Heart left ventricle (tissue), 13 donors: ENCODE measurements around the gene SSMEM1.

ENCODE experiments used
- POLR2A ChIP-seq, 2 donors: fragments of 450-650 bp; IDR thresholded peaks; one replicate each; pipeline ENCODE4 v1.6.1; 2017; ENCODE audit warnings: antibody characterized with exemption in 2 of 2, mild to moderate bottlenecking in 2 of 2, moderate library complexity in 2 of 2
- TF ChIP-seq, protein P1 (sequence below), 12 donors: fragments of 200-600 bp; sonication (generic) in 4 of 12; IDR thresholded peaks; one replicate each; pipeline versions ENCODE4 v1.5.0 to v1.8.0; 2018 to 2022; ENCODE audit warnings: antibody characterized with exemption in 12 of 12, mild to moderate bottlenecking in 5 of 12
- donor health status: ischemic (EF 13 %, LVEDD 7.1; RV severe dilation, severe dysfunction).
- donor health status: DM: no; HTN: yes; CAD: no.
- donor health status: DM: no; HTN: no; CAD: no.
- donor health status: ischemic (EF 25% LVEDD 6.9; RV normal size, moderate dysfunction).
- donor health status: ischemic (EF 25% LVEDD 5.7; RV mildly dilated, moderate dysfunction).
- donor health status: ischemic (EF 35%, LVEDD 5.7; RV mildly dilated, moderate dysfunction).
- donor health status: nonischemic (EF 11% LVEDD 7.7; RV severe dilation, severe dysfunction).
- donor health status: DM: yes; HTN: yes; CAD: no.
- donor health status: PGD.
- donor health status: ischemic (EF 29% LVEDD 5.4; RV normal size, mild dysfunction).
- donor health status: nonischemic (EF 23%, LVEDD 6.1; RV moderate dilation, normal function).

DNA sequence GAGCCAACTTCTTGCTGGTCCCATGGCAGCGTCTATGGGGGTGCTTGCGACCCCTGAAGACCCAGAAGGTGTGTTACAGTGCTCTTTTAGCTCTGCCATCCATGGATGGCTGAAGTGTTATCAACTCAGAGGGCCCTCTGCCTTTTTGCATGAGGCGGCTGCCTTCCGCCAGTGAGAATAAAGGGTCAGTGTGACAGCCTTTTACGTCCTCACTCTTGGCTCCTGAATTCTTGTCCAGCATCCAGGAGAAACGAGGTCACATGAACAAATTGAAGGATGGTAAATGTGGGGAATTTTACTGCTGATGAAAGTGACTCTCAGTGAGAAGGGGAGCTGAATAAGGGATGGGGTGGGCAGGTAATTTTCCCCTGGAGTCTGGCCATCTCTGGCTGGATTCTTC is 24.1 kb downstream of the SSMEM1 start:
- TF ChIP-seq, protein P1, sequence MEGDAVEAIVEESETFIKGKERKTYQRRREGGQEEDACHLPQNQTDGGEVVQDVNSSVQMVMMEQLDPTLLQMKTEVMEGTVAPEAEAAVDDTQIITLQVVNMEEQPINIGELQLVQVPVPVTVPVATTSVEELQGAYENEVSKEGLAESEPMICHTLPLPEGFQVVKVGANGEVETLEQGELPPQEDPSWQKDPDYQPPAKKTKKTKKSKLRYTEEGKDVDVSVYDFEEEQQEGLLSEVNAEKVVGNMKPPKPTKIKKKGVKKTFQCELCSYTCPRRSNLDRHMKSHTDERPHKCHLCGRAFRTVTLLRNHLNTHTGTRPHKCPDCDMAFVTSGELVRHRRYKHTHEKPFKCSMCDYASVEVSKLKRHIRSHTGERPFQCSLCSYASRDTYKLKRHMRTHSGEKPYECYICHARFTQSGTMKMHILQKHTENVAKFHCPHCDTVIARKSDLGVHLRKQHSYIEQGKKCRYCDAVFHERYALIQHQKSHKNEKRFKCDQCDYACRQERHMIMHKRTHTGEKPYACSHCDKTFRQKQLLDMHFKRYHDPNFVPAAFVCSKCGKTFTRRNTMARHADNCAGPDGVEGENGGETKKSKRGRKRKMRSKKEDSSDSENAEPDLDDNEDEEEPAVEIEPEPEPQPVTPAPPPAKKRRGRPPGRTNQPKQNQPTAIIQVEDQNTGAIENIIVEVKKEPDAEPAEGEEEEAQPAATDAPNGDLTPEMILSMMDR (IDR thresholded peaks at IDR 0.05), result no peak
- no peak for TF ChIP-seq POLR2A (IDR thresholded peaks at IDR 0.05)
